ENCODE measurements around the gene TMEM8B. TPM values are rescaled to one million over a fixed set of nuclear protein-coding genes. Genes with fewer than 3 reads are reported as not detected.

TMEM8B gene
- total and polyA plus RNA-seq, 10 donors: 2.9 to 9.8 (median 6.2) TPM

DNA sequence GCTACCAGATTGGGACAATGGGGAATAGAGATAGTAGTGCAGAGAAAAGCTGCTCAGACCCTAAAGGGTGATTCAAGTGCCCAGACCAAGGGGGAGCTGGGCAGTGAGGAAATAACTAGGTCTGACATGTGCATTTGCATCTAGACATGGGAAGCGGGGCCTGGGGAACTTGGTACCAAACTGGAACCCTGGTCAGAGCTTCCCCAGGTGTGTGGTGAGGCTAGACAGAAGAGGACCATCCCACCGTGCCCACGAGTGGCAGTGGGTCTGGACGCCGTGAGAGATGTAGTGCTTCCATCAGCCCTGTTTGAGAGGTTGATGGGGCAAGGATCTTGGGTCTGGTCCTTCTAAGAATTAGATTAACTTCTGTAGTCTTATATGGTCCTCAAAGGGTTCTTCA lies 7.6 kb downstream of the TMEM8B start:
- DNase-seq: no peak

DNA sequence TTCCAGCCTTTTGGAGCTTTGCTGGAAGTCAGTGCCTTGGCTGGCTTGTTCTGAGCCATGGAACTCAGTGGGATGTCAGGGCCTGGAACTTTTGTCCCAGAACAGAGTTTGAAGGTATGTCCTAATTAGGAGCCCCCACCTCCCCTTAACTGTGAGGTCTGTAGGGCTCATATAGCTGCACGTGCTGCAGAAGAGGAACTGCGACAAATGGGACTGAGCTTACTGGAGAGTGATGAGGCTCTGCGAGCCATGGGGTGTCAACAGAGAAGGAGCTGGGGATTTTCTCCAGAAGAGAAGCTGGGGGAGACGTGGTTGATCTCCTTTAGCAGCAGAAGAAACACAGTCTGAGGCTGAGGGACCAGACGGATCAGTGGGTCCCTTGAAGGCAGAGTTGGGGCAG lies 10.9 kb downstream of the TMEM8B start:
- intact Hi-C loops (cut with DNase I; ENCODE audit: low total_unique reads): loop anchor here (10.0 kb wide), 1 partner anchor 55 kb away; no protein-coding TSS in a partner anchor
- H3K4me3 ChIP-seq: no peak overlapping the region
- peak; percentile 31 for DNase-seq
- no peaks in the 10 kb centered on the region for H3K9me3 ChIP-seq
- no peak for TF ChIP-seq POLR2A (IDR thresholded peaks at IDR 0.05)
- no peak for TF ChIP-seq POLR2AphosphoS5 (IDR thresholded peaks at IDR 0.05)
- TF ChIP-seq, protein P1, sequence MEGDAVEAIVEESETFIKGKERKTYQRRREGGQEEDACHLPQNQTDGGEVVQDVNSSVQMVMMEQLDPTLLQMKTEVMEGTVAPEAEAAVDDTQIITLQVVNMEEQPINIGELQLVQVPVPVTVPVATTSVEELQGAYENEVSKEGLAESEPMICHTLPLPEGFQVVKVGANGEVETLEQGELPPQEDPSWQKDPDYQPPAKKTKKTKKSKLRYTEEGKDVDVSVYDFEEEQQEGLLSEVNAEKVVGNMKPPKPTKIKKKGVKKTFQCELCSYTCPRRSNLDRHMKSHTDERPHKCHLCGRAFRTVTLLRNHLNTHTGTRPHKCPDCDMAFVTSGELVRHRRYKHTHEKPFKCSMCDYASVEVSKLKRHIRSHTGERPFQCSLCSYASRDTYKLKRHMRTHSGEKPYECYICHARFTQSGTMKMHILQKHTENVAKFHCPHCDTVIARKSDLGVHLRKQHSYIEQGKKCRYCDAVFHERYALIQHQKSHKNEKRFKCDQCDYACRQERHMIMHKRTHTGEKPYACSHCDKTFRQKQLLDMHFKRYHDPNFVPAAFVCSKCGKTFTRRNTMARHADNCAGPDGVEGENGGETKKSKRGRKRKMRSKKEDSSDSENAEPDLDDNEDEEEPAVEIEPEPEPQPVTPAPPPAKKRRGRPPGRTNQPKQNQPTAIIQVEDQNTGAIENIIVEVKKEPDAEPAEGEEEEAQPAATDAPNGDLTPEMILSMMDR (IDR thresholded peaks at IDR 0.05 in 8 of 11, conservative IDR thresholded peaks at IDR 0.05 in 3 of 11): no peak
- H3K27me3 ChIP-seq (replicated peaks in 1 of 7): peaks cover 0 to 24% (median 0%) of the 10 kb centered on the region in 7 donors
- no peak overlapping the region for H3K27ac ChIP-seq
- H3K4me1 ChIP-seq: peaks cover 14 to 52% (median 34%) of the 10 kb centered on the region in 6 donors
- 59 to 72% (median 65%) methylated on average over 5 of the region's 5 CpGs for WGBS, 5 donors
- H3K36me3 ChIP-seq: no peaks in the 10 kb centered on the region

More for the DNA sequence above, 7.6 kb downstream of the TMEM8B start:
- Histone ChIP-seq H3K4me1 (peaks cover 9 to 47% (median 26%) of the 10 kb centered on the region in 6 donors), H3K4me3 (no peak overlapping the region), H3K36me3 (no peaks in the 10 kb centered on the region), H3K9me3 (no peaks in the 10 kb centered on the region), H3K27me3 (replicated peaks in 1 of 7) (peaks cover 0 to 20% (median 0%) of the 10 kb centered on the region in 7 donors), H3K27ac (no peak overlapping the region)
- intact Hi-C loops (cut with DNase I; ENCODE audit: low total_unique reads): no loop called here
- TF ChIP-seq POLR2A (IDR thresholded peaks at IDR 0.05) (no peak), POLR2AphosphoS5 (IDR thresholded peaks at IDR 0.05) (no peak)
- TF ChIP-seq, protein P1 (IDR thresholded peaks at IDR 0.05 in 8 of 11, conservative IDR thresholded peaks at IDR 0.05 in 3 of 11): no peak
- 90 to 97% (median 95%) methylated on average over 5 of the region's 5 CpGs for WGBS, 5 donors

DNA sequence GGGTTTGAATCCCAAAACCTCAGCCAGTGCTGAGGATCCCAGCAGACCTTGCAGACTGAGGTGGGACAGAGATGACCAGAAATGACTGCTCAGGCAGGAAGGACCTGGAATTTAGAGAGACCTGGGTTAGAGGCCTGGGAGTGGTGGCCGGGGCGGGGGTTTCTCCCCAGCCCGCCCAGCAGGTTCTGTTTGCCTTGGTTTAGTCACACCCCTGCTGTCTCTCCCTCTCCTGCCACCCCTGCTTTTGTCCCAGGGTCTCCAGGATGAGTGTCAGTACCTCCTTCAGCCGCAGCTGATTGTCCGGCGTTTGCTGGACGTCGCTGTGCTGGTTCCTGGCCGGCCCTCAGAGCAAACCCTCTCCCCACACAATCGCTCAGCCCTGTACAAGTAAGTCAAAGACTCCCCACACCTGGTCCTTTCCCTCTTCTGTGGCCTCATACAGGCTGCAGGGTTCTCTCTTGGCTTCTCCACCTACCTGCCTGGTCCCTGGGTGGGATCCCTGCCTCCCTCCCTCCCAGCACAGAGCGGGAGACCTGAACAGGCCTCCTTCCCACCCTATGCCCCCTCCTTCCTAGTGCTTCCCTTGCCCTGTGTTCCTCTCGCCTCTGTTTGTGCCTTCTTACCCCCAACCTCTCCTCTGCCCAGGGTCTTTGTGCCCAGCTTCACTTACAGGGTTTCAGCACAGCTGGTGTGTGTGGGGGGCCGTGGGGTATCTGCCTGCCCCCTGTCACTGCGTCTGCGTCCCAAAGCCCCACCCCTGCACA lies 12.0 kb downstream of the TMEM8B start:
- peaks cover 18 to 52% (median 38%) of the 10 kb centered on the region in 6 donors for H3K4me1 ChIP-seq
- no peak for TF ChIP-seq POLR2A (IDR thresholded peaks at IDR 0.05)
- TF ChIP-seq, protein P1 (IDR thresholded peaks at IDR 0.05 in 8 of 11, conservative IDR thresholded peaks at IDR 0.05 in 3 of 11): no peak
- no peak for TF ChIP-seq POLR2AphosphoS5 (IDR thresholded peaks at IDR 0.05)
- no peaks in the 10 kb centered on the region for H3K9me3 ChIP-seq
- intact Hi-C loops (cut with DNase I; ENCODE audit: low total_unique reads): loop anchor here (10.0 kb wide), 1 partner anchor 54 kb away; no protein-coding TSS in a partner anchor
- H3K4me3 ChIP-seq: no peak overlapping the region
- DNase-seq: peak; percentile 62
- no peak overlapping the region for H3K27ac ChIP-seq
- 93 to 99% (median 96%) methylated on average over 15 of the region's 15 CpGs for WGBS, 5 donors
- H3K36me3 ChIP-seq: no peaks in the 10 kb centered on the region
- H3K27me3 ChIP-seq (replicated peaks in 1 of 7): peaks cover 0 to 24% (median 0%) of the 10 kb centered on the region in 7 donors

DNA sequence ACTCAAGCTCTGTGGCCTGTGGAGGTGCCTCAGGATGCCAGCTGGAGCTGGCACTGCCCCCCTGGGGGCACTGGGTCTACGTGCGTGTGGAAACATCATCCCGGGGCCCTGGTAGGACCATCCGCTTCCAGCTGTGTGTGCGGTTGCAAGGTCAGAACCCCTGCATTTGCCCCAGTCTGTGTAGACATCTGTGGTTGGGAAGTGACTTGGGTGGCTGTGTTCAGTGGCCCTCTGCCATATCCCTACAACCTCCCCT lies 12.5 kb downstream of the TMEM8B start:
- TF ChIP-seq POLR2A (IDR thresholded peaks at IDR 0.05) (no peak), POLR2AphosphoS5 (IDR thresholded peaks at IDR 0.05) (no peak)
- peaks cover 0 to 30% (median 0%) of the 10 kb centered on the region in 7 donors for H3K27me3 ChIP-seq (replicated peaks in 1 of 7)
- H3K9me3 ChIP-seq: no peaks in the 10 kb centered on the region
- H3K27ac ChIP-seq: no peak overlapping the region
- WGBS, 5 donors: 77 to 95% (median 82%) methylated on average over 5 of the region's 5 CpGs
- peaks cover 0 to 3% (median 0%) of the 10 kb centered on the region in 6 donors for H3K36me3 ChIP-seq
- DNase-seq: no peak
- peaks cover 18 to 57% (median 42%) of the 10 kb centered on the region in 6 donors for H3K4me1 ChIP-seq
- intact Hi-C loops (cut with DNase I; ENCODE audit: low total_unique reads): loop anchor here (10.0 kb wide), 1 partner anchor 53 kb away; no protein-coding TSS in a partner anchor
- no peak overlapping the region for H3K4me3 ChIP-seq
